Gastrocnemius medialis (tissue), 4 donors: ENCODE measurements around the gene LARGE1.

ENCODE experiments used
- CTCF ChIP-seq, 5 experiments: fragments of 450-650 bp in 3 of 5; fragments of 200-600 bp in 2 of 5; sonication (generic) in 2 of 5; IDR thresholded peaks in 4 of 5; conservative IDR thresholded peaks in 1 of 5; 1 replicate in 4 of 5; 2 replicates in 1 of 5; pipeline ENCODE4 v1.5.1; 2016 to 2019; ENCODE audit warnings: antibody characterized with exemption in 5 of 5, mild to moderate bottlenecking in 3 of 5, moderate library complexity in 3 of 5
- POLR2A ChIP-seq, 2 donors: fragments of 450-650 bp; IDR thresholded peaks; one replicate each; pipeline ENCODE4 v1.6.1; 2017; ENCODE audit warnings: antibody characterized with exemption in 2 of 2, mild to moderate bottlenecking in 2 of 2, moderate library complexity in 2 of 2

- TF ChIP-seq POLR2A (IDR thresholded peaks at IDR 0.05) (no peak), CTCF (IDR thresholded peaks at IDR 0.05 in 4 of 5, conservative IDR thresholded peaks at IDR 0.05 in 1 of 5) (no peak)
These were observed 395.6 kb downstream of the LARGE1 start for GRCh38 chr22:33524511-33525260.
